H1 (cell line): ENCODE measurements around the gene VENTX. TPM values are rescaled to one million over a fixed set of nuclear protein-coding genes. Genes with fewer than 3 reads are reported as not detected.

Experiments
- CTCF ChIA-PET: fragments of 300-600 bp; sonication (Branson Sonifier 250); formaldehyde crosslinking; loops from one replicate; lab custom pipeline; 2021; ENCODE audit not compliant: partially characterized antibody; lab: Charles Lee
- POLR2A ChIA-PET: fragments of 300-600 bp; sonication (Branson Sonifier 250); formaldehyde crosslinking; loops from one replicate; lab custom pipeline; 2021; ENCODE audit warnings: inconsistent platforms; ENCODE audit not compliant: partially characterized antibody; lab: Charles Lee
- DNase-seq, 2 experiments: peaks; one replicate each; pipeline versions ENCODE4 v3.0.0 to v3.0.0-alpha.2; 2010 to 2022; ENCODE audit warnings: low spot score in 2 of 2, low read depth in 1 of 2, mixed read lengths in 1 of 2
- FAIRE-seq: peaks from 2 replicates; lab custom pipeline; 2011; peaks lifted over from hg19 to GRCh38; lab: Jason Lieb, UNC
- H2AFZ ChIP-seq: 2 replicates; pipeline ENCODE4 v1.8.1; 2012; ENCODE audit warnings: low read length, inconsistent platforms
- H2AK5ac ChIP-seq: 2 replicates; pipeline ENCODE4 v1.6.1; 2013; ENCODE audit warnings: low read depth, low read length
- H2BK120ac ChIP-seq: replicated peaks from 2 replicates; pipeline ENCODE3; 2013; ENCODE audit warnings: low read depth, low read length, inconsistent platforms
- H2BK12ac ChIP-seq: 2 replicates; pipeline ENCODE4 v1.6.1; 2013; ENCODE audit warnings: low read depth, low read length
- H2BK15ac ChIP-seq: 2 replicates; pipeline ENCODE4 v1.6.1; 2013; ENCODE audit warnings: low read length
- H2BK20ac ChIP-seq: 2 replicates; pipeline ENCODE4 v1.6.1; 2013; ENCODE audit warnings: low read length
- H2BK5ac ChIP-seq: 2 replicates; pipeline ENCODE4 v1.6.1; 2013; ENCODE audit warnings: low read depth, low read length
- H3K14ac ChIP-seq: 2 replicates; pipeline ENCODE4 v1.6.1; 2013; ENCODE audit warnings: inconsistent platforms; ENCODE audit not compliant: insufficient read length
- H3K18ac ChIP-seq: 2 replicates; pipeline ENCODE4 v1.6.1; 2013; ENCODE audit warnings: low read length; ENCODE audit errors: extremely low read depth
- H3K23ac ChIP-seq: 2 replicates; pipeline ENCODE4 v1.6.1; 2013; ENCODE audit warnings: inconsistent platforms; ENCODE audit not compliant: insufficient read length
- H3K23me2 ChIP-seq: 2 replicates; pipeline ENCODE4 v1.6.1; 2013; ENCODE audit warnings: low read depth, low read length
- H3K27ac ChIP-seq: 2 replicates; pipeline ENCODE4 v1.6.1; 2011; ENCODE audit warnings: low read depth, low read length, inconsistent platforms
- H3K27me3 ChIP-seq, 4 experiments: replicated peaks in 1 of 4; 1 replicate in 1 of 4; 2 replicates in 3 of 4; pipeline versions ENCODE4 v1.6.1 to v1.8.1; 2011 to 2013; ENCODE audit warnings: low read length in 3 of 4, mild to moderate bottlenecking in 3 of 4, inconsistent platforms in 2 of 4, mixed read lengths in 2 of 4, moderate library complexity in 1 of 4; ENCODE audit not compliant: control insufficient read depth in 3 of 4, insufficient read depth in 3 of 4; ENCODE audit errors: extremely low read depth in 1 of 4
- H3K36me3 ChIP-seq, 4 experiments: 2 replicates each; pipeline versions ENCODE4 v1.6.1 to v1.8.1; 2011 to 2013; ENCODE audit warnings: mild to moderate bottlenecking in 4 of 4, low read length in 3 of 4, moderate library complexity in 2 of 4, control low read depth in 1 of 4, inconsistent platforms in 1 of 4; ENCODE audit not compliant: insufficient read depth in 4 of 4, control insufficient read depth in 2 of 4
- H3K4ac ChIP-seq: replicated peaks from 2 replicates; pipeline ENCODE3; 2013; ENCODE audit warnings: low read length, low read depth, mixed read lengths, inconsistent platforms; ENCODE audit not compliant: insufficient read length
- H3K4me1 ChIP-seq, 4 experiments: replicated peaks in 1 of 4; 1 replicate in 1 of 4; 2 replicates in 3 of 4; pipeline versions ENCODE4 v1.6.1 to v1.8.1; 2011 to 2013; ENCODE audit warnings: low read length in 3 of 4, inconsistent platforms in 2 of 4, mixed read lengths in 1 of 4; ENCODE audit not compliant: insufficient read depth in 4 of 4, control insufficient read depth in 3 of 4
- H3K4me2 ChIP-seq, 2 experiments: 2 replicates each; pipeline versions ENCODE4 v1.6.1 to v1.8.1; 2011 to 2013; ENCODE audit warnings: low read depth in 2 of 2, low read length in 2 of 2, control low read depth in 1 of 2, inconsistent platforms in 1 of 2, mild to moderate bottlenecking in 1 of 2; ENCODE audit not compliant: insufficient read depth in 1 of 2
- H3K4me3 ChIP-seq, 4 experiments: fragments of 200-600, 300-600 bp in 1 of 4; sonication (generic), shearing (Covaris generic), sonication (Bioruptor Twin) in 1 of 4; 2 replicates each; pipeline versions ENCODE4 v1.5.1 to v1.8.1; 2011 to 2016; ENCODE audit warnings: low read length in 4 of 4, low read depth in 3 of 4, control low read depth in 2 of 4, inconsistent platforms in 2 of 4, mild to moderate bottlenecking in 2 of 4, mixed read lengths in 1 of 4, moderate library complexity in 1 of 4; ENCODE audit not compliant: insufficient read depth in 2 of 4; ENCODE audit errors: extremely low read depth in 1 of 4
- H3K56ac ChIP-seq: replicated peaks from 2 replicates; pipeline ENCODE3; 2013; ENCODE audit warnings: low read depth, mild to moderate bottlenecking, mixed read lengths, low read length, inconsistent platforms; ENCODE audit not compliant: insufficient read length
- H3K79me1 ChIP-seq: 2 replicates; pipeline ENCODE4 v1.6.1; 2013; ENCODE audit warnings: low read depth, low read length, control low read depth
- H3K79me2 ChIP-seq, 2 experiments: 2 replicates each; pipeline versions ENCODE4 v1.6.1 to v1.8.1; 2012 to 2013; ENCODE audit warnings: low read length in 2 of 2, mild to moderate bottlenecking in 2 of 2, inconsistent platforms in 1 of 2; ENCODE audit not compliant: insufficient read depth in 2 of 2, control insufficient read depth in 1 of 2
- H3K9ac ChIP-seq, 4 experiments: replicated peaks in 1 of 4; 1 replicate in 1 of 4; 2 replicates in 3 of 4; pipeline versions ENCODE4 v1.6.1 to v1.8.1; 2011 to 2013; ENCODE audit warnings: low read depth in 3 of 4, low read length in 3 of 4, control low read depth in 2 of 4, mild to moderate bottlenecking in 2 of 4, moderate library complexity in 2 of 4, inconsistent platforms in 1 of 4; ENCODE audit errors: extremely low read depth in 1 of 4
- H3K9me3 ChIP-seq, 2 experiments: 2 replicates each; pipeline versions ENCODE4 v1.6.1 to v1.8.1; 2012 to 2013; ENCODE audit warnings: mild to moderate bottlenecking in 2 of 2, moderate library complexity in 2 of 2, control low read depth in 1 of 2, inconsistent platforms in 1 of 2, low read depth in 1 of 2, low read length in 1 of 2, mixed read lengths in 1 of 2; ENCODE audit not compliant: insufficient read depth in 2 of 2
- H4K20me1 ChIP-seq, 2 experiments: replicated peaks in 1 of 2; 2 replicates each; pipeline versions ENCODE3 to v1.8.1; 2011 to 2013; ENCODE audit warnings: inconsistent platforms in 2 of 2, low read length in 2 of 2, mild to moderate bottlenecking in 1 of 2; ENCODE audit not compliant: insufficient read depth in 2 of 2, control insufficient read depth in 1 of 2
- H4K5ac ChIP-seq: 2 replicates; pipeline ENCODE4 v1.6.1; 2013; ENCODE audit warnings: low read length, low read depth, mixed read lengths, inconsistent platforms; ENCODE audit not compliant: insufficient read length
- H4K8ac ChIP-seq: 2 replicates; pipeline ENCODE4 v1.8.0; 2013; ENCODE audit warnings: mild to moderate bottlenecking, moderate library complexity, low read length, inconsistent platforms; ENCODE audit not compliant: insufficient read depth; ENCODE audit errors: extremely low read depth
- H4K91ac ChIP-seq: replicated peaks from 2 replicates; pipeline ENCODE3; 2013; ENCODE audit warnings: low read length, mixed read lengths, inconsistent platforms; ENCODE audit not compliant: insufficient read length
- BCL11A ChIP-seq, 2 experiments: IDR thresholded peaks; one replicate each; pipeline ENCODE4 v1.6.1; 2011; ENCODE audit warnings: low read depth in 2 of 2, low read length in 2 of 2, mild to moderate bottlenecking in 2 of 2
- KDM4A ChIP-seq: IDR thresholded peaks from one replicate; pipeline ENCODE4 v1.7.1; 2012; ENCODE audit warnings: low read depth, mild to moderate bottlenecking, moderate library complexity, low read length, inconsistent platforms; ENCODE audit not compliant: severe bottlenecking
- RBBP5 ChIP-seq: IDR thresholded peaks from 2 replicates; pipeline ENCODE4 v1.7.1; 2012; ENCODE audit warnings: low read depth, mild to moderate bottlenecking, inconsistent platforms, low read length, moderate library complexity, borderline replicate concordance
- WGBS, 2 experiments: shearing (Covaris generic) in 1 of 2; methylation state at CpG; one replicate each; pipeline versions ENCODE4 v1.1.6 to v1.1.7; 2013 to 2015; ENCODE audit warnings: low lambda C conversion rate in 2 of 2, mixed read lengths in 2 of 2, inconsistent platforms in 1 of 2, low coverage in 1 of 2, missing lambda C conversion rate in 1 of 2; ENCODE audit not compliant: insufficient replicate concordance in 2 of 2, insufficient coverage in 1 of 2, insufficient read length in 1 of 2; ENCODE audit errors: extremely low coverage in 1 of 2, missing lambda C conversion rate in 1 of 2; 5-methylcytosine and 5-hydroxymethylcytosine counted together
- polyA plus RNA-seq, 7 experiments: library from polyadenylated mRNA; depleted of rRNA in 3 of 7; stranded (reverse) in 5 of 7; unstranded in 2 of 7; fragments of >200 nt in 5 of 7; fragments of 200-250 nt in 2 of 7; gene quantifications; 1 replicate in 5 of 7; 2 replicates in 1 of 7; 4 replicates in 1 of 7; pipeline versions ENCODE4 v1.2.1 to v1.2.3, GENCODE V29; 2011 to 2013; ENCODE audit warnings: missing spikeins in 2 of 7, mixed read lengths in 2 of 7
- total RNA-seq: library from RNA; stranded (reverse); fragmentation: NEBNext Ultra II Directional; extraction: Animal tissue kit (Norgen Biotek cat#: 25700); gene quantifications from 2 replicates; pipeline ENCODE4 v1.2.1, GENCODE V29; 2021
- TF ChIP-seq, protein P1 (sequence below), 3 experiments: IDR thresholded peaks; 1 replicate in 2 of 3; 2 replicates in 1 of 3; pipeline versions ENCODE4 v1.5.1 to v1.6.1; 2011; ENCODE audit warnings: low read length in 3 of 3, mild to moderate bottlenecking in 3 of 3, inconsistent platforms in 2 of 3, low read depth in 1 of 3, moderate library complexity in 1 of 3; ENCODE audit not compliant: insufficient read depth in 1 of 3; ENCODE audit errors: control extremely low read depth in 1 of 3

VENTX gene
- total and polyA plus RNA-seq, 2 of the 8 experiments (the other 6 are each of a cell fraction or from before 2014, with no cell fraction given), result 5.6 TPM

DNA sequence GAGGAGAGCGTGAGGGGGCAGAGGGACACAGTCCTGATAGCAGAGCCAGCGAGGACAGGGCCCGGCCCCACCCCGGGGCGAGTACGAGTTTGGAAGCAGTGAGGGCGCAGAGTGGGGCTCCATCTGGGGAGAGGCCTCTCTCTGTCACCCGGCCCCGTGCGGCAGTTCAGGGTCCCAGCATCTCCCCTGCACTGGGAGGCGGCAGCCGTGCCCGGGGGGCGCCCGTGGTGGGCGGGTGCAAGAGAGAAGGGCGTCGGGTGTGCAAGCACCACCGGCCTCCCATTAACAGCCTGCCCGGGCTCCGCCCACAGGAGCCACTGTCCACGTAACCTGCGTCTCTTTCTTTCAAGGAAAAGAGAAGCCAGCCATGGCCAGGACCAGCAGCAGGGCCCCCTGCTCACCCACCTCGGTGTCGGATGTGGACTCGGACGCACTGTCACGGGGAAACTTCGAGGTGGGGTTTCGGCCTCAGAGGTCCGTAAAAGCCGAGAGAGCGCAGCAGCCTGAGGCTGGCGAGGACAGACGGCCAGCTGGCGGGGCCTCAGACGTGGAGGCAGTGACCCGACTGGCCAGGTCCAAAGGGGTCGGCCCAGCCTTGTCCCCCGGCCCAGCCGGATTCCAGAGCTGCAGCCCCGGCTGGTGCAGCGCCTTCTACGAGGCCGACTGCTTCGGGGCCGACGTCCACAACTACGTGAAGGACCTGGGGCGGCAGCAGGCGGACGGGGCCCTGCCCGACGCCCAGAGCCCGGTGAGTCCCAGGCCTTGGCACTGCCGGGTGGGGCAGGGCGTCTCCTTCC lies 36.3 kb upstream of the VENTX start:
- Histone ChIP-seq H3K18ac (no peak overlapping the region), H3K9ac (no peak overlapping the region), H3K56ac (no peak overlapping the region), H2AFZ (no peak overlapping the region), H3K27ac (no peak overlapping the region), H4K8ac (no peak overlapping the region), H2BK5ac (no peak overlapping the region), H2BK15ac (no peak overlapping the region), H3K4me2 (no peak overlapping the region), H3K14ac (no peak overlapping the region), H3K36me3 (peaks cover 0 to 10% (median 0%) of the 10 kb centered on the region in 4 experiments; a peak in 2 of 8 replicates), H2AK5ac (no peak overlapping the region), H3K79me1 (no peaks in the 10 kb centered on the region), H3K9me3 (no peaks in the 10 kb centered on the region), H2BK20ac (no peak overlapping the region), H2BK12ac (no peak overlapping the region), H4K91ac (no peak overlapping the region), H3K4me3 (no peak overlapping the region), H3K4me1 (no peaks in the 10 kb centered on the region), H3K27me3 (no peaks in the 10 kb centered on the region), H3K23me2 (no peaks in the 10 kb centered on the region), H3K4ac (no peak overlapping the region), H3K23ac (no peak overlapping the region), H3K79me2 (no peaks in the 10 kb centered on the region), H4K20me1 (peaks cover 0 to 2% of the 10 kb centered on the region in 2 experiments), H4K5ac (no peak overlapping the region), H2BK120ac (no peak overlapping the region)
- ChIA-PET CTCF (interaction anchor here (0.6 to 1.3 kb wide), 2 partner anchors 58 to 261 kb away, joined by 3 to 5 read pairs; no protein-coding TSS in a partner anchor), POLR2A (no interaction called here)
- WGBS, 2 experiments, result 91% methylated on average over 44 of the region's 57 CpGs; no CpG with 5 or more reads in 1 of the 2 experiments
- TF ChIP-seq RBBP5 (no peak), KDM4A (no peak), BCL11A (IDR thresholded peaks at IDR 0.05; ENCODE audit: low read depth in 2 of 2, low read length in 2 of 2) (no peak)
- TF ChIP-seq, protein P1, sequence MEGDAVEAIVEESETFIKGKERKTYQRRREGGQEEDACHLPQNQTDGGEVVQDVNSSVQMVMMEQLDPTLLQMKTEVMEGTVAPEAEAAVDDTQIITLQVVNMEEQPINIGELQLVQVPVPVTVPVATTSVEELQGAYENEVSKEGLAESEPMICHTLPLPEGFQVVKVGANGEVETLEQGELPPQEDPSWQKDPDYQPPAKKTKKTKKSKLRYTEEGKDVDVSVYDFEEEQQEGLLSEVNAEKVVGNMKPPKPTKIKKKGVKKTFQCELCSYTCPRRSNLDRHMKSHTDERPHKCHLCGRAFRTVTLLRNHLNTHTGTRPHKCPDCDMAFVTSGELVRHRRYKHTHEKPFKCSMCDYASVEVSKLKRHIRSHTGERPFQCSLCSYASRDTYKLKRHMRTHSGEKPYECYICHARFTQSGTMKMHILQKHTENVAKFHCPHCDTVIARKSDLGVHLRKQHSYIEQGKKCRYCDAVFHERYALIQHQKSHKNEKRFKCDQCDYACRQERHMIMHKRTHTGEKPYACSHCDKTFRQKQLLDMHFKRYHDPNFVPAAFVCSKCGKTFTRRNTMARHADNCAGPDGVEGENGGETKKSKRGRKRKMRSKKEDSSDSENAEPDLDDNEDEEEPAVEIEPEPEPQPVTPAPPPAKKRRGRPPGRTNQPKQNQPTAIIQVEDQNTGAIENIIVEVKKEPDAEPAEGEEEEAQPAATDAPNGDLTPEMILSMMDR (IDR thresholded peaks at IDR 0.05; ENCODE audit: control extremely low read depth in 1 of 3, insufficient read depth in 1 of 3, low read depth in 1 of 3, low read length in 3 of 3), result no peak
- DNase-seq (no peak), FAIRE-seq (no peak)
